Measurements from ENCODE around the gene C16orf92.
A peak's percentile ranks its signal among the peaks of the same experiment; 100 is the strongest.

The C16orf92 gene

GRCh38 chr16:30022887-30023286 is at the start of gene C16orf92:
C16orf92 (plus strand) TSS chr16:30023198; CDS start chr16:30023341, 143 bp downstream.
- no peak for DNase-seq

GRCh38 chr16:29973384-29974246 is 49.4 kb upstream of the C16orf92 start, which contains the start of gene TAOK2:
TAOK2 (plus strand) TSS chr16:29973868; CDS start chr16:29977773, 3,905 bp downstream.
- peak; percentile 100 for DNase-seq

GRCh38 chr16:29974291-29975133 is 48.5 kb upstream of the C16orf92 start:
- no peak for DNase-seq

GRCh38 chr16:29975134-29975538 is 47.9 kb upstream of the C16orf92 start:
- no peak for DNase-seq

GRCh38 chr16:29975811-29976511 is 47.0 kb upstream of the C16orf92 start:
- no peak for DNase-seq

- no peak for DNase-seq
Measured at GRCh38 chr16:29977063-29977825, 45.8 kb upstream of the C16orf92 start.

GRCh38 chr16:29978081-29978480 is 44.9 kb upstream of the C16orf92 start:
- no peak for DNase-seq

GRCh38 chr16:29978564-29979270 is 44.3 kb upstream of the C16orf92 start:
- DNase-seq, result no peak

GRCh38 chr16:29982560-29983419 is 40.2 kb upstream of the C16orf92 start:
- DNase-seq, result no peak

GRCh38 chr16:29983420-29984136 is 39.4 kb upstream of the C16orf92 start:
- DNase-seq, result no peak

GRCh38 chr16:29984137-29984763 is 38.7 kb upstream of the C16orf92 start:
- DNase-seq, result no peak

- DNase-seq, result no peak
Measured at GRCh38 chr16:29984764-29985147, 38.2 kb upstream of the C16orf92 start.

- DNase-seq, result no peak
Measured at GRCh38 chr16:29985271-29985811, 37.7 kb upstream of the C16orf92 start.

GRCh38 chr16:29986231-29986630 is 36.8 kb upstream of the C16orf92 start:
- no peak for DNase-seq

- no peak for DNase-seq
Measured at GRCh38 chr16:29986931-29987330, 36.1 kb upstream of the C16orf92 start.

- DNase-seq, result no peak
Measured at GRCh38 chr16:29987371-29988085, 35.5 kb upstream of the C16orf92 start.

- no peak for DNase-seq
Measured at GRCh38 chr16:29988346-29989075, 34.5 kb upstream of the C16orf92 start.
